ENCODE data around the gene ZNF598. TPM values are rescaled to one million over a fixed set of nuclear protein-coding genes. Genes with fewer than 3 reads are reported as not detected.

ZNF598 gene
- total and polyA plus RNA-seq, 2 of the 13 experiments (the other 11 are each of a cell fraction or from before 2014, with no cell fraction given), result 13.5 to 14.2 TPM

- TF ChIP-seq IKZF4 (CRISPR knock-in tag; IDR thresholded peaks at IDR 0.05; ENCODE audit: borderline replicate concordance, low read depth, not compliant biosample characterization), result no peak
- TF ChIP-seq IRF1 (CRISPR knock-in tag; IDR thresholded peaks at IDR 0.05; ENCODE audit: low read depth), result no peak
- no peak for TF ChIP-seq BORCS8-MEF2B (CRISPR knock-in tag; IDR thresholded peaks at IDR 0.05)
- TF ChIP-seq EZH2 (conservative IDR thresholded peaks at IDR 0.05; ENCODE audit: low read depth, low read length), result no peak
- TF ChIP-seq ZSCAN31 (CRISPR knock-in tag; IDR thresholded peaks at IDR 0.05; ENCODE audit: low read depth), result peak; percentile 37; the same call in 1 of the 2 replicates
- no peak for TF ChIP-seq ZNF746 (CRISPR knock-in tag; IDR thresholded peaks at IDR 0.05)
- no peak for TF ChIP-seq SETDB1 (CRISPR knock-in tag; IDR thresholded peaks at IDR 0.05; ENCODE audit: borderline replicate concordance)
- TF ChIP-seq SALL2 (CRISPR knock-in tag; IDR thresholded peaks at IDR 0.05), result no peak
- no peak for TF ChIP-seq RARG (CRISPR knock-in tag; IDR thresholded peaks at IDR 0.05; ENCODE audit: low read depth)
- TF ChIP-seq ZNF367 (CRISPR knock-in tag; IDR thresholded peaks at IDR 0.05; ENCODE audit: borderline replicate concordance), result no peak
- no peak; the same call in 1 of the 2 replicates for TF ChIP-seq TGIF2 (CRISPR knock-in tag; IDR thresholded peaks at IDR 0.05)
- TF ChIP-seq FOSL1 (CRISPR knock-in tag; IDR thresholded peaks at IDR 0.05; ENCODE audit: borderline replicate concordance), result no peak
- TF ChIP-seq ZBTB7A (CRISPR knock-in tag; IDR thresholded peaks at IDR 0.05), result no peak
- TF ChIP-seq ZKSCAN8 (CRISPR knock-in tag; IDR thresholded peaks at IDR 0.05; ENCODE audit: borderline replicate concordance), result no peak
- TF ChIP-seq KDM3A (CRISPR knock-in tag; IDR thresholded peaks at IDR 0.05; ENCODE audit: low read depth), result 0 out of 2 replicates have a peak, but pooled peaks have one; percentile 18
- no peak for TF ChIP-seq ZNF329 (CRISPR knock-in tag; IDR thresholded peaks at IDR 0.05; ENCODE audit: low read depth)
- peak; percentile 58; the same call in 1 of the 2 replicates for TF ChIP-seq REPIN1 (CRISPR knock-in tag; IDR thresholded peaks at IDR 0.05; ENCODE audit: borderline replicate concordance, low read depth)
- TF ChIP-seq HMGXB4 (CRISPR knock-in tag; IDR thresholded peaks at IDR 0.05; ENCODE audit: borderline replicate concordance in 1 of 2, low read depth in 1 of 2), result peak; percentile 86 to 87
- TF ChIP-seq CCAR2 (optimal IDR thresholded peaks at IDR 0.05; ENCODE audit: low read depth, low read length), result no peak
- TF ChIP-seq CENPX (CRISPR knock-in tag; IDR thresholded peaks at IDR 0.05), result no peak
- no peak for TF ChIP-seq SAFB2 (CRISPR knock-in tag; IDR thresholded peaks at IDR 0.05; ENCODE audit: borderline replicate concordance, low read depth)
- 0 out of 2 replicates have a peak, but pooled peaks have one; percentile 14 for TF ChIP-seq RARA (CRISPR knock-in tag; IDR thresholded peaks at IDR 0.05)
Measured at GRCh38 chr16:2023092-2024031, 13.7 kb upstream of the ZNF598 start (continued).

Data from HepG2 (cell line).